ENCODE data around the gene TAGLN. TPM values are rescaled to one million over a fixed set of nuclear protein-coding genes. Genes with fewer than 3 reads are reported as not detected.

The TAGLN gene
- total RNA-seq, 6 experiments from 2014 or later: 1,668 to 2,517 (median 1,780) TPM

DNA sequence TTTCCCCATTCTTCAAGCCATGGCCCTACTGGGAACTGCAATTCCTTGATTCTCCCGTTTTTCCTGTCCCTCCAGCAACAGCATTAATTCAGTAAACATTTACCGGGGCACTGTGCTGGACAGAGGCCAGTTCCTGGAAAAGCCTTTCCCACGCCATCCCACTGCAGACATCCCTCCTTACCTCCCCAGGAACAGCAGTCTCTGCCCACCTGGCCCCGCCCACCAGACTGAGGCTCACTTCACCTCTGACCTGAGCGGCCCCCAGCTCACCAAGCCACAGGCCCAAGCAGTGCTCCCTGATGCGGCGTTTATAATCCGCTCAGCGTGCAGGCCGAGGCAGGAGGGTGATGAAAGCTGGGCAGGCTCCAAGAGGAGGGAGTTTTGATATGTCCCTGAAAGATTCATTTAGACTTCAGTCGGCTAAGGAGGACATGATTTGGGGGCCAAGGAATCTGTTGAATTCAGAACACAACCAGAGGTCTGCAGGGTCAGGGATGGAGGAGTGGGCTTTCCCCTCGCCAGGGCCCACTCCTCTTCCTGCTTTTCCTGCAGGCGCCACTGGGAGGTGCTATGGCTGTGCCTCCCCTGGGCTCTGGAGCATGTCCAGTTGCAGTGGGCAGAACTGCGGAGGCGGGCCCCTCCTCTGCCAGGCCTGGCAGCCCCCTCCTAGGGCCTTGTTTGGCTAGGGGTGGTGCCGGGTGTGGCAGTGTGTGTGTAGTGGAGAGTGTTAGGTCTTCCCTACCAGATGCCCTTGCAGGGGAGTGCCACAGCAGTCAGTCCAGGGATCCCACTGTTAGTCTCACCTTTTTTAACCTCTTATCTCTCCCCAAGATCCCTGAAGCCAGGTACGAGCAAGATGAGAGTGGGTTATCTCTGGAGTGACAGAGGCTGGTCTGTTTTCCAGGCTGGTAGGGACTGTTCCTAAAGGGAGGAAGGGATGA, 1.4 kb upstream of the TAGLN start:
- H3K9me3 Mint-ChIP-seq: no peaks in the 10 kb centered on the region
- peaks cover 29% of the 10 kb centered on the region for H3K36me3 Mint-ChIP-seq (ENCODE audit: low read depth)
- peak overlapping the region; percentile 95 for H3K27ac Mint-ChIP-seq
- peaks cover 11% of the 10 kb centered on the region for H3K27me3 Mint-ChIP-seq (ENCODE audit: insufficient read depth)
- peaks cover 48% of the 10 kb centered on the region for H3K4me1 Mint-ChIP-seq (ENCODE audit: low read depth)
- peak overlapping the region; percentile 93 for H3K4me3 Mint-ChIP-seq
- TF ChIP-seq CTCF (IDR thresholded peaks at IDR 0.05): peak; percentile 70
- no peak for DNase-seq

GRCh38 chr11:117198613-117199012, 557 bp upstream of the TAGLN start:
- Mint-ChIP-seq H3K4me3 (peak overlapping the region; percentile 93), H3K4me1 (ENCODE audit: low read depth) (peaks cover 57% of the 10 kb centered on the region), H3K27ac (peak overlapping the region; percentile 95), H3K27me3 (ENCODE audit: insufficient read depth) (peaks cover 9% of the 10 kb centered on the region), H3K9me3 (no peaks in the 10 kb centered on the region), H3K36me3 (ENCODE audit: low read depth) (peaks cover 34% of the 10 kb centered on the region)
- DNase-seq: no peak
- no peak for TF ChIP-seq CTCF (IDR thresholded peaks at IDR 0.05)

- no peak for DNase-seq
- H3K27me3 Mint-ChIP-seq (ENCODE audit: insufficient read depth): peaks cover 5% of the 10 kb centered on the region
- peak overlapping the region; percentile 93 for H3K4me3 Mint-ChIP-seq
- H3K27ac Mint-ChIP-seq: peak overlapping the region; percentile 95
- peaks cover 70% of the 10 kb centered on the region for H3K4me1 Mint-ChIP-seq (ENCODE audit: low read depth)
- no peak for TF ChIP-seq CTCF (IDR thresholded peaks at IDR 0.05)
- H3K36me3 Mint-ChIP-seq (ENCODE audit: low read depth): peaks cover 45% of the 10 kb centered on the region
- no peaks in the 10 kb centered on the region for H3K9me3 Mint-ChIP-seq
Observed at GRCh38 chr11:117199916-117200812, 994 bp downstream of the TAGLN start.

GRCh38 chr11:117200813-117201657, 1.9 kb downstream of the TAGLN start:
- TF ChIP-seq CTCF (IDR thresholded peaks at IDR 0.05): no peak; the same call in 1 of the 2 replicates
- H3K27me3 Mint-ChIP-seq (ENCODE audit: insufficient read depth): peaks cover 7% of the 10 kb centered on the region
- peak overlapping the region; percentile 95 for H3K27ac Mint-ChIP-seq
- no peak for DNase-seq
- peaks cover 42% of the 10 kb centered on the region for H3K36me3 Mint-ChIP-seq (ENCODE audit: low read depth)
- peaks cover 79% of the 10 kb centered on the region for H3K4me1 Mint-ChIP-seq (ENCODE audit: low read depth)
- H3K4me3 Mint-ChIP-seq: peak overlapping the region; percentile 93
- no peaks in the 10 kb centered on the region for H3K9me3 Mint-ChIP-seq
